HEK293 (cell line): ENCODE data around the gene WDCP.

Experiments
- GFI1B ChIP-seq: fragments of 450-650 bp; formaldehyde crosslinking; IDR thresholded peaks from 2 replicates; pipeline ENCODE4 v1.5.1; 2016; ENCODE audit warnings: missing biosample characterization, missing genetic modification characterization
- GLI2 ChIP-seq: fragments of 450-650 bp; formaldehyde crosslinking; IDR thresholded peaks from 2 replicates; pipeline ENCODE4; 2017; ENCODE audit warnings: missing biosample characterization, missing genetic modification characterization, low read depth, borderline replicate concordance
- GLIS1 ChIP-seq: fragments of 450-650 bp; formaldehyde crosslinking; IDR thresholded peaks from 2 replicates; pipeline ENCODE4 v1.5.1; 2016; ENCODE audit warnings: missing biosample characterization, missing genetic modification characterization
- KLF8 ChIP-seq: fragments of 450-650 bp; formaldehyde crosslinking; IDR thresholded peaks from 2 replicates; pipeline ENCODE4 v1.5.1; 2016; ENCODE audit warnings: missing biosample characterization, missing genetic modification characterization
- OVOL3 ChIP-seq: fragments of 450-650 bp; formaldehyde crosslinking; IDR thresholded peaks from 2 replicates; pipeline ENCODE4 v1.5.1; 2016; ENCODE audit warnings: missing biosample characterization, missing genetic modification characterization
- RBAK ChIP-seq: fragments of 450-650 bp; formaldehyde crosslinking; IDR thresholded peaks from 2 replicates; pipeline ENCODE4 v1.5.1; 2016; ENCODE audit warnings: missing biosample characterization, missing genetic modification characterization
- TCF7L2 ChIP-seq: IDR thresholded peaks from 2 replicates; pipeline ENCODE4 v1.6.1; 2011; ENCODE audit warnings: low read depth, mild to moderate bottlenecking, inconsistent platforms, low read length, moderate library complexity, borderline replicate concordance
- ZBTB21 ChIP-seq: fragments of 450-650 bp; formaldehyde crosslinking; IDR thresholded peaks from 2 replicates; pipeline ENCODE4 v1.5.1; 2017; ENCODE audit warnings: missing biosample characterization, missing genetic modification characterization
- ZEB2 ChIP-seq: fragments of 450-650 bp; formaldehyde crosslinking; IDR thresholded peaks from 2 replicates; pipeline ENCODE4 v1.5.1; 2016; ENCODE audit warnings: missing biosample characterization, missing genetic modification characterization
- ZFP37 ChIP-seq: fragments of 450-650 bp; formaldehyde crosslinking; IDR thresholded peaks from 2 replicates; pipeline ENCODE4 v1.5.1; 2016; ENCODE audit warnings: missing biosample characterization, missing genetic modification characterization
- ZFP41 ChIP-seq: fragments of 450-650 bp; formaldehyde crosslinking; IDR thresholded peaks from 2 replicates; pipeline ENCODE4 v1.5.1; 2016; ENCODE audit warnings: missing biosample characterization, missing genetic modification characterization, borderline replicate concordance
- ZNF169 ChIP-seq: fragments of 450-650 bp; formaldehyde crosslinking; IDR thresholded peaks from 2 replicates; pipeline ENCODE4 v1.5.1; 2016; ENCODE audit warnings: missing biosample characterization, missing genetic modification characterization
- ZNF19 ChIP-seq: fragments of 450-650 bp; formaldehyde crosslinking; IDR thresholded peaks from 2 replicates; pipeline ENCODE4; 2016; ENCODE audit warnings: missing biosample characterization, missing genetic modification characterization, low read depth
- ZNF223 ChIP-seq: fragments of 450-650 bp; formaldehyde crosslinking; IDR thresholded peaks from 2 replicates; pipeline ENCODE4 v1.5.1; 2016; ENCODE audit warnings: missing biosample characterization, missing genetic modification characterization
- ZNF239 ChIP-seq: fragments of 450-650 bp; formaldehyde crosslinking; IDR thresholded peaks from 2 replicates; pipeline ENCODE4 v1.5.1; 2016; ENCODE audit warnings: missing biosample characterization, missing genetic modification characterization
- ZNF266 ChIP-seq: fragments of 450-650 bp; formaldehyde crosslinking; IDR thresholded peaks from 2 replicates; pipeline ENCODE4 v1.5.1; 2016; ENCODE audit warnings: missing biosample characterization, missing genetic modification characterization, low read depth
- ZNF350 ChIP-seq: fragments of 450-650 bp; formaldehyde crosslinking; IDR thresholded peaks from 2 replicates; pipeline ENCODE4 v1.5.0; 2017; ENCODE audit warnings: missing biosample characterization, mild to moderate bottlenecking, missing genetic modification characterization
- ZNF394 ChIP-seq: fragments of 450-650 bp; formaldehyde crosslinking; IDR thresholded peaks from 2 replicates; pipeline ENCODE4 v1.5.1; 2016; ENCODE audit warnings: missing biosample characterization, missing genetic modification characterization, mild to moderate bottlenecking, moderate library complexity, borderline replicate concordance
- ZNF596 ChIP-seq: fragments of 450-650 bp; IDR thresholded peaks from 2 replicates; pipeline ENCODE4 v1.5.0; 2018; ENCODE audit warnings: missing biosample characterization, mild to moderate bottlenecking, missing genetic modification characterization, moderate library complexity
- ZNF623 ChIP-seq: fragments of 450-650 bp; formaldehyde crosslinking; IDR thresholded peaks from 2 replicates; pipeline ENCODE4 v1.5.1; 2016; ENCODE audit warnings: missing biosample characterization, missing genetic modification characterization
- ZNF707 ChIP-seq: fragments of 450-650 bp; formaldehyde crosslinking; IDR thresholded peaks from 2 replicates; pipeline ENCODE4 v1.5.1; 2016; ENCODE audit warnings: missing biosample characterization, missing genetic modification characterization
- ZNF791 ChIP-seq: fragments of 450-650 bp; formaldehyde crosslinking; IDR thresholded peaks from 2 replicates; pipeline ENCODE4 v1.5.1; 2016; ENCODE audit warnings: missing biosample characterization, missing genetic modification characterization
- ZSCAN16 ChIP-seq: fragments of 450-650 bp; formaldehyde crosslinking; IDR thresholded peaks from 2 replicates; pipeline ENCODE4 v1.5.1; 2016; ENCODE audit warnings: missing biosample characterization, missing genetic modification characterization
- TF ChIP-seq, protein P1 (sequence below): fragments of 450-650 bp; formaldehyde crosslinking; conservative IDR thresholded peaks from 2 replicates; pipeline ENCODE4 v1.5.1; 2016; ENCODE audit warnings: low read depth, missing biosample characterization, missing genetic modification characterization
- TF ChIP-seq, protein P2 (sequence below): fragments of 450-650 bp; formaldehyde crosslinking; IDR thresholded peaks from 2 replicates; pipeline ENCODE4 v1.5.1; 2016; ENCODE audit warnings: missing biosample characterization, missing genetic modification characterization
- TF ChIP-seq, protein P3 (sequence below): fragments of 450-650 bp; formaldehyde crosslinking; IDR thresholded peaks from 2 replicates; pipeline ENCODE4 v1.5.1; 2016; ENCODE audit warnings: missing biosample characterization, missing genetic modification characterization
- TF ChIP-seq, protein P4 (sequence below): fragments of 450-650 bp; formaldehyde crosslinking; IDR thresholded peaks from 2 replicates; pipeline ENCODE4 v1.5.1; 2016; ENCODE audit warnings: missing biosample characterization, missing genetic modification characterization
- TF ChIP-seq, protein P5 (sequence below): fragments of 450-650 bp; formaldehyde crosslinking; IDR thresholded peaks from 2 replicates; pipeline ENCODE4 v1.5.1; 2016; ENCODE audit warnings: missing biosample characterization, missing genetic modification characterization

The WDCP gene

DNA sequence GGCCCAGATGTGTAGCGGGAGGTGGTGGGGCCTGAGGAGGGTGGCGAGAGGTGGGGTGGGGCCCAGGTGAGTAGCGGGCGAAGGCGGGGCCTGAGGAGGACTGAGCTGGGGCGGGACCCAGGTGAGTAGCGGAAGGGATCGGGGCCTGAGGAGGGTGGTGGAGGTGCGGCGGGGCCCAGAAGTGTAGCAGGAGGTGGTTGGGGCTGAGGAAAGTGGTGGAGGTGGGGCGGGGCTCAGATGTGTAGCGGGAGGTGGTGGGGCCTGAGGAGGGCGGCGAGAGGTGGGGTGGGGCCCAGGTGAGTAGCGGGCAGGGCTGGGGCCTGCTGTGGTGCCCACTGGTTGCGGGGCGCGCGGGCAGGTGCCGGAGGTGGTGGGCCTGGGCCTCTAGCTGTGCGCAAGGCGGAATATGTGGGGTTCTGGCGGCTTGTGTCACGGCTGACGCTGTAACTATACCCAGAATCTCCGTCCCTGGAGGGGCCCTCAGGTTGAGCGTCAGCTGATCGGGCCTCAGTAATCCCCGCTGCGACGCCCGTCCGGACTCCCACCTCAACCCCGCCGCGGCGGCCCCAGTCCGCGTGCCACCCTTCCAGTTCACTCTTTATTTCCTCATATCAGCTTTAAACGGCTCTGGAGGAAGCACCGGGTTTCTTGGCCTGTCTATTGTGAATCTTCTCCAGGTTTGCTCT, 29.8 kb upstream of the WDCP start (continued):
- TF ChIP-seq, protein P1, sequence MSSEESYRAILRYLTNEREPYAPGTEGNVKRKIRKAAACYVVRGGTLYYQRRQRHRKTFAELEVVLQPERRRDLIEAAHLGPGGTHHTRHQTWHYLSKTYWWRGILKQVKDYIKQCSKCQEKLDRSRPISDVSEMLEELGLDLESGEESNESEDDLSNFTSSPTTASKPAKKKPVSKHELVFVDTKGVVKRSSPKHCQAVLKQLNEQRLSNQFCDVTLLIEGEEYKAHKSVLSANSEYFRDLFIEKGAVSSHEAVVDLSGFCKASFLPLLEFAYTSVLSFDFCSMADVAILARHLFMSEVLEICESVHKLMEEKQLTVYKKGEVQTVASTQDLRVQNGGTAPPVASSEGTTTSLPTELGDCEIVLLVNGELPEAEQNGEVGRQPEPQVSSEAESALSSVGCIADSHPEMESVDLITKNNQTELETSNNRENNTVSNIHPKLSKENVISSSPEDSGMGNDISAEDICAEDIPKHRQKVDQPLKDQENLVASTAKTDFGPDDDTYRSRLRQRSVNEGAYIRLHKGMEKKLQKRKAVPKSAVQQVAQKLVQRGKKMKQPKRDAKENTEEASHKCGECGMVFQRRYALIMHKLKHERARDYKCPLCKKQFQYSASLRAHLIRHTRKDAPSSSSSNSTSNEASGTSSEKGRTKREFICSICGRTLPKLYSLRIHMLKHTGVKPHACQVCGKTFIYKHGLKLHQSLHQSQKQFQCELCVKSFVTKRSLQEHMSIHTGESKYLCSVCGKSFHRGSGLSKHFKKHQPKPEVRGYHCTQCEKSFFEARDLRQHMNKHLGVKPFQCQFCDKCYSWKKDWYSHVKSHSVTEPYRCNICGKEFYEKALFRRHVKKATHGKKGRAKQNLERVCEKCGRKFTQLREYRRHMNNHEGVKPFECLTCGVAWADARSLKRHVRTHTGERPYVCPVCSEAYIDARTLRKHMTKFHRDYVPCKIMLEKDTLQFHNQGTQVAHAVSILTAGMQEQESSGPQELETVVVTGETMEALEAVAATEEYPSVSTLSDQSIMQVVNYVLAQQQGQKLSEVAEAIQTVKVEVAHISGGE, result no peak
- no peak for TF ChIP-seq ZNF19 (tag by site-specific recombination)
- TF ChIP-seq OVOL3 (tag by site-specific recombination), result no peak
- no peak for TF ChIP-seq ZBTB21 (tag by site-specific recombination)
- TF ChIP-seq GLI2, result no peak
- no peak for TF ChIP-seq ZNF239
- TF ChIP-seq ZNF791 (tag by site-specific recombination), result no peak
- TF ChIP-seq GLIS1, result peak; percentile 17; the same call in 1 of the 2 replicates
- TF ChIP-seq, protein P2, sequence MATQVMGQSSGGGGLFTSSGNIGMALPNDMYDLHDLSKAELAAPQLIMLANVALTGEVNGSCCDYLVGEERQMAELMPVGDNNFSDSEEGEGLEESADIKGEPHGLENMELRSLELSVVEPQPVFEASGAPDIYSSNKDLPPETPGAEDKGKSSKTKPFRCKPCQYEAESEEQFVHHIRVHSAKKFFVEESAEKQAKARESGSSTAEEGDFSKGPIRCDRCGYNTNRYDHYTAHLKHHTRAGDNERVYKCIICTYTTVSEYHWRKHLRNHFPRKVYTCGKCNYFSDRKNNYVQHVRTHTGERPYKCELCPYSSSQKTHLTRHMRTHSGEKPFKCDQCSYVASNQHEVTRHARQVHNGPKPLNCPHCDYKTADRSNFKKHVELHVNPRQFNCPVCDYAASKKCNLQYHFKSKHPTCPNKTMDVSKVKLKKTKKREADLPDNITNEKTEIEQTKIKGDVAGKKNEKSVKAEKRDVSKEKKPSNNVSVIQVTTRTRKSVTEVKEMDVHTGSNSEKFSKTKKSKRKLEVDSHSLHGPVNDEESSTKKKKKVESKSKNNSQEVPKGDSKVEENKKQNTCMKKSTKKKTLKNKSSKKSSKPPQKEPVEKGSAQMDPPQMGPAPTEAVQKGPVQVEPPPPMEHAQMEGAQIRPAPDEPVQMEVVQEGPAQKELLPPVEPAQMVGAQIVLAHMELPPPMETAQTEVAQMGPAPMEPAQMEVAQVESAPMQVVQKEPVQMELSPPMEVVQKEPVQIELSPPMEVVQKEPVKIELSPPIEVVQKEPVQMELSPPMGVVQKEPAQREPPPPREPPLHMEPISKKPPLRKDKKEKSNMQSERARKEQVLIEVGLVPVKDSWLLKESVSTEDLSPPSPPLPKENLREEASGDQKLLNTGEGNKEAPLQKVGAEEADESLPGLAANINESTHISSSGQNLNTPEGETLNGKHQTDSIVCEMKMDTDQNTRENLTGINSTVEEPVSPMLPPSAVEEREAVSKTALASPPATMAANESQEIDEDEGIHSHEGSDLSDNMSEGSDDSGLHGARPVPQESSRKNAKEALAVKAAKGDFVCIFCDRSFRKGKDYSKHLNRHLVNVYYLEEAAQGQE (tag by site-specific recombination), result no peak
- TF ChIP-seq ZFP37 (tag by site-specific recombination), result no peak
- no peak for TF ChIP-seq ZNF223 (tag by site-specific recombination)
- TF ChIP-seq, protein P3, sequence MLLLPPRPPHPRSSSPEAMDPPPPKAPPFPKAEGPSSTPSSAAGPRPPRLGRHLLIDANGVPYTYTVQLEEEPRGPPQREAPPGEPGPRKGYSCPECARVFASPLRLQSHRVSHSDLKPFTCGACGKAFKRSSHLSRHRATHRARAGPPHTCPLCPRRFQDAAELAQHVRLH, result no peak
- no peak for TF ChIP-seq ZNF169 (tag by site-specific recombination)
- no peak for TF ChIP-seq GFI1B (tag by site-specific recombination)
- no peak for TF ChIP-seq RBAK
- peak; percentile 8; the same call in 1 of the 2 replicates for TF ChIP-seq KLF8
- TF ChIP-seq ZNF707 (tag by site-specific recombination), result no peak
- no peak; the same call in 1 of the 2 replicates for TF ChIP-seq ZEB2 (tag by site-specific recombination)
- no peak for TF ChIP-seq ZNF623 (tag by site-specific recombination)
- TF ChIP-seq, protein P4, sequence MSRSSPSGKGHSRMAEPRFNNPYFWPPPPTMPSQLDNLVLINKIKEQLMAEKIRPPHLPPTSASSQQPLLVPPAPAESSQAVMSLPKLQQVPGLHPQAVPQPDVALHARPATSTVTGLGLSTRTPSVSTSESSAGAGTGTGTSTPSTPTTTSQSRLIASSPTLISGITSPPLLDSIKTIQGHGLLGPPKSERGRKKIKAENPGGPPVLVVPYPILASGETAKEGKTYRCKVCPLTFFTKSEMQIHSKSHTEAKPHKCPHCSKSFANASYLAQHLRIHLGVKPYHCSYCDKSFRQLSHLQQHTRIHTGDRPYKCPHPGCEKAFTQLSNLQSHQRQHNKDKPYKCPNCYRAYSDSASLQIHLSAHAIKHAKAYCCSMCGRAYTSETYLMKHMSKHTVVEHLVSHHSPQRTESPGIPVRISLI (tag by site-specific recombination), result no peak
- no peak for TF ChIP-seq TCF7L2
- TF ChIP-seq ZFP41 (tag by site-specific recombination), result no peak
- no peak for TF ChIP-seq ZNF394 (tag by site-specific recombination)
- no peak for TF ChIP-seq ZSCAN16 (tag by site-specific recombination)
- no peak for TF ChIP-seq ZNF266
- TF ChIP-seq, protein P5, sequence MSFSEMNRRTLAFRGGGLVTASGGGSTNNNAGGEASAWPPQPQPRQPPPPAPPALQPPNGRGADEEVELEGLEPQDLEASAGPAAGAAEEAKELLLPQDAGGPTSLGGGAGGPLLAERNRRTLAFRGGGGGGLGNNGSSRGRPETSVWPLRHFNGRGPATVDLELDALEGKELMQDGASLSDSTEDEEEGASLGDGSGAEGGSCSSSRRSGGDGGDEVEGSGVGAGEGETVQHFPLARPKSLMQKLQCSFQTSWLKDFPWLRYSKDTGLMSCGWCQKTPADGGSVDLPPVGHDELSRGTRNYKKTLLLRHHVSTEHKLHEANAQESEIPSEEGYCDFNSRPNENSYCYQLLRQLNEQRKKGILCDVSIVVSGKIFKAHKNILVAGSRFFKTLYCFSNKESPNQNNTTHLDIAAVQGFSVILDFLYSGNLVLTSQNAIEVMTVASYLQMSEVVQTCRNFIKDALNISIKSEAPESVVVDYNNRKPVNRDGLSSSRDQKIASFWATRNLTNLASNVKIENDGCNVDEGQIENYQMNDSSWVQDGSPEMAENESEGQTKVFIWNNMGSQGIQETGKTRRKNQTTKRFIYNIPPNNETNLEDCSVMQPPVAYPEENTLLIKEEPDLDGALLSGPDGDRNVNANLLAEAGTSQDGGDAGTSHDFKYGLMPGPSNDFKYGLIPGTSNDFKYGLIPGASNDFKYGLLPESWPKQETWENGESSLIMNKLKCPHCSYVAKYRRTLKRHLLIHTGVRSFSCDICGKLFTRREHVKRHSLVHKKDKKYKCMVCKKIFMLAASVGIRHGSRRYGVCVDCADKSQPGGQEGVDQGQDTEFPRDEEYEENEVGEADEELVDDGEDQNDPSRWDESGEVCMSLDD (tag by site-specific recombination), result 0 out of 2 replicates have a peak, but pooled peaks have one; percentile 32
- TF ChIP-seq ZNF350 (tag by site-specific recombination), result no peak
- TF ChIP-seq ZNF596 (tag by site-specific recombination), result no peak
